Ovary (tissue), 3 donors: ENCODE data around the gene PLCB4.

Source experiments
- EP300 ChIP-seq: sonication (generic); formaldehyde crosslinking; IDR thresholded peaks from one replicate; pipeline ENCODE4 v1.6.1; 2017; ENCODE audit warnings: antibody characterized with exemption
- TF ChIP-seq, protein P1 (sequence below), 3 donors: fragments of 450-650 bp in 2 of 3; fragments of 200-600 bp in 1 of 3; IDR thresholded peaks; one replicate each; pipeline versions ENCODE4 v1.5.1 to v1.8.0; 2016 to 2022; ENCODE audit warnings: antibody characterized with exemption in 3 of 3, mild to moderate bottlenecking in 1 of 3
- donor health status: DM: no; HTN: no; CAD: no.

DNA sequence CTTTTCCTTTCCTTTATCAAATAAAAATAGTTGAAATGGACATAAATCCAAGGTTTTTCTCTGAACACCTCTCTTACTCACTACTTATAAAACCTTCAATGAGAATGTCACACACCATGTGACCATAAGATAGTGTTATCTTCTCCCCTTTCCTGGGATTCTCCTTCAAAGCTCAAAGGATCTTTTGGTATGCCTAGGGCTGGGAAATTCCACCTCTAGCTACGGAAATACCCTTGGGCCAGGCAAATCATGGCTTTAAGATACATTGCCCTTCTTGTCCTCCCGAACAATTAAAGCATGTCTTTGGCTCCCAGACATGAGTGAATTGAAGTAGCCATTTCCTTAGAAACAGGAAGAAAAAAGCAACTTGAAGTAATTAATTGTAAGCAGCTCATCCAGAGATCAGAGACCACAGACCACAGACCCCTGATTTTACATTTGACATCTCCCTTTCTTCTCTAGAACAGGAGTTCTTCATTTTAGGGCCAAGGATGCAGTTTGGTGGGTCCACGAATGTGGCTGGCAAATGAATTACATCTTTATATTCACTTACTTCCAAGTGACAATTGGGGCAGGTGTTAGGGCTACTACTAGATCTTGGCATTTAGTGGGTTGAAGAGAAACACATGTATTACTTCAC, 4.1 kb downstream of the PLCB4 start:
- TF ChIP-seq, protein P1, sequence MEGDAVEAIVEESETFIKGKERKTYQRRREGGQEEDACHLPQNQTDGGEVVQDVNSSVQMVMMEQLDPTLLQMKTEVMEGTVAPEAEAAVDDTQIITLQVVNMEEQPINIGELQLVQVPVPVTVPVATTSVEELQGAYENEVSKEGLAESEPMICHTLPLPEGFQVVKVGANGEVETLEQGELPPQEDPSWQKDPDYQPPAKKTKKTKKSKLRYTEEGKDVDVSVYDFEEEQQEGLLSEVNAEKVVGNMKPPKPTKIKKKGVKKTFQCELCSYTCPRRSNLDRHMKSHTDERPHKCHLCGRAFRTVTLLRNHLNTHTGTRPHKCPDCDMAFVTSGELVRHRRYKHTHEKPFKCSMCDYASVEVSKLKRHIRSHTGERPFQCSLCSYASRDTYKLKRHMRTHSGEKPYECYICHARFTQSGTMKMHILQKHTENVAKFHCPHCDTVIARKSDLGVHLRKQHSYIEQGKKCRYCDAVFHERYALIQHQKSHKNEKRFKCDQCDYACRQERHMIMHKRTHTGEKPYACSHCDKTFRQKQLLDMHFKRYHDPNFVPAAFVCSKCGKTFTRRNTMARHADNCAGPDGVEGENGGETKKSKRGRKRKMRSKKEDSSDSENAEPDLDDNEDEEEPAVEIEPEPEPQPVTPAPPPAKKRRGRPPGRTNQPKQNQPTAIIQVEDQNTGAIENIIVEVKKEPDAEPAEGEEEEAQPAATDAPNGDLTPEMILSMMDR (IDR thresholded peaks at IDR 0.05) = no peak
- TF ChIP-seq EP300 = no peak
